ENCODE results near the gene DDIT3. TPM values are rescaled to one million over a fixed set of nuclear protein-coding genes. Genes with fewer than 3 reads are reported as not detected.

The DDIT3 gene
- polyA plus RNA-seq, 1 experiment: 64.9 TPM

DNA sequence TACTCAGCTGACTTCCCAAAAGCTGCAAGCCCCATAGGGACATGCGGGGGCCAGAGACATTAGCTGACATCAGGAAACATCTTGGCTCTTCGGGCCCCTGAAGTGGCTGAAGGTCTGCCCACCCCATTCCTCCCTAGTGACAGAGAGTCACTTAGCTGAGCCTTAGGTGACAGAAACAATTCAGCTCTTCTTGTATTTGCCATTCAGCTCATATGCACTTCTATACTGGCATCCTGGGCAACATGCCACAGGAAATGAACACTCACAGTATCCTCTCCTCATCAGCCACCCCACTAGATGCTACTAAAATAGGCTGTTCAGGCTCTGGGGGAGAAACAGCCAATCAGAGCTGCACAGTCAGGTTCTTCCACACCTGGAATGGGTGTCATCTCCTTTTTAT, 23.3 kb upstream of the DDIT3 start:
- Histone ChIP-seq H3K4me3 (ENCODE audit: low read depth, low read length) (no peak overlapping the region), H3K27me3 (ENCODE audit: control insufficient read depth, insufficient read depth, low read length) (peaks cover 5% of the 10 kb centered on the region), H3K27ac (ENCODE audit: low read depth, low read length) (no peak overlapping the region), H3K9me3 (ENCODE audit: control insufficient read depth, insufficient read depth, low read length) (peaks cover 4% of the 10 kb centered on the region; the same call in 1 of the 2 replicates)
- no peak for DNase-seq (ENCODE audit: low read depth, low spot score)
- CTCF ChIA-PET: no interaction called here
- TF ChIP-seq, protein P1, sequence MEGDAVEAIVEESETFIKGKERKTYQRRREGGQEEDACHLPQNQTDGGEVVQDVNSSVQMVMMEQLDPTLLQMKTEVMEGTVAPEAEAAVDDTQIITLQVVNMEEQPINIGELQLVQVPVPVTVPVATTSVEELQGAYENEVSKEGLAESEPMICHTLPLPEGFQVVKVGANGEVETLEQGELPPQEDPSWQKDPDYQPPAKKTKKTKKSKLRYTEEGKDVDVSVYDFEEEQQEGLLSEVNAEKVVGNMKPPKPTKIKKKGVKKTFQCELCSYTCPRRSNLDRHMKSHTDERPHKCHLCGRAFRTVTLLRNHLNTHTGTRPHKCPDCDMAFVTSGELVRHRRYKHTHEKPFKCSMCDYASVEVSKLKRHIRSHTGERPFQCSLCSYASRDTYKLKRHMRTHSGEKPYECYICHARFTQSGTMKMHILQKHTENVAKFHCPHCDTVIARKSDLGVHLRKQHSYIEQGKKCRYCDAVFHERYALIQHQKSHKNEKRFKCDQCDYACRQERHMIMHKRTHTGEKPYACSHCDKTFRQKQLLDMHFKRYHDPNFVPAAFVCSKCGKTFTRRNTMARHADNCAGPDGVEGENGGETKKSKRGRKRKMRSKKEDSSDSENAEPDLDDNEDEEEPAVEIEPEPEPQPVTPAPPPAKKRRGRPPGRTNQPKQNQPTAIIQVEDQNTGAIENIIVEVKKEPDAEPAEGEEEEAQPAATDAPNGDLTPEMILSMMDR (IDR thresholded peaks at IDR 0.05; ENCODE audit: low read depth, low read length): no peak
- POLR2A ChIA-PET: no interaction called here

DNA sequence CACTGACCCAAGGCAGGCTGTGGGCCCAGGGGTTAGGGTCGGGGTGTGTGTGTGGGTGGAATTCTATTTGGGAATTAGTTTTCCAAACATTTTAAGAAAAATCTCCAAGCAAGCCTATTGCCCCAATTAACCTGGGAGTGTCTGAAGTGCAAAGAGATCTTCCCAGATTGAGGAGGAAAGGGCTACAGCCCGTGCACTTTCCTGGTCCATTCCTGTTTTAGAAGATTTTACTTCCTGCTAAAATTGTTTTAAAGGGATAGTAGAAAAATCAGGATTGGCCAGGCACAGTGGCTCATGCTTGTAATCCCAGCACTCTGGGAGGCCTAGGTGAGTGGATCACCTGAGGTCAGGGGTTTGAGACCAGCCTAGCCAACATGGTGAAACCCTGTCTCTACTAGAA, 21.4 kb upstream of the DDIT3 start:
- Histone ChIP-seq H3K27ac (ENCODE audit: low read depth, low read length) (no peak overlapping the region), H3K9me3 (ENCODE audit: control insufficient read depth, insufficient read depth, low read length) (peaks cover 2% of the 10 kb centered on the region; the same call in 1 of the 2 replicates), H3K4me3 (ENCODE audit: low read depth, low read length) (no peak overlapping the region), H3K27me3 (ENCODE audit: control insufficient read depth, insufficient read depth, low read length) (no peaks in the 10 kb centered on the region)
- no peak for DNase-seq (ENCODE audit: low read depth, low spot score)
- ChIA-PET POLR2A (no interaction called here), CTCF (no interaction called here)
- TF ChIP-seq, protein P1 (IDR thresholded peaks at IDR 0.05; ENCODE audit: low read depth, low read length): no peak

DNA sequence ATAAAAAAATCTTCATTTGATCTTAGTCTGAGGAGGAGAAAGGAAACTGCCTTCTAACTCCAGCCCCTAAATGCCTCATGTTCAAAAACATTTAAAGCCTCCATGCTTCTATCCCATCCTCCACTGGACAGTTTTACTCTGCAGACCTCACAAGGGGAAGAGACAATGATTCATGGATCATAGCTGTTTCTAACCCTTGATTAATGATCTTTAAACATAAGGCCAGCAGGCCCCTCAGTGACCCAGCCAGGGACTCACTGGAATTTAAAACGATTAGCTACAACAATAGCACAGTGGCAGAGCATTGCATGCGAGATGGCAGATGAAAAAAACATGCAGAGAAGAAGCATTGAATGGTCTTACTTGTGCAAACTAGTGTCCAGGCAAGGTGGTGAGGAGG, 20.7 kb upstream of the DDIT3 start:
- POLR2A ChIA-PET: no interaction called here

DNA sequence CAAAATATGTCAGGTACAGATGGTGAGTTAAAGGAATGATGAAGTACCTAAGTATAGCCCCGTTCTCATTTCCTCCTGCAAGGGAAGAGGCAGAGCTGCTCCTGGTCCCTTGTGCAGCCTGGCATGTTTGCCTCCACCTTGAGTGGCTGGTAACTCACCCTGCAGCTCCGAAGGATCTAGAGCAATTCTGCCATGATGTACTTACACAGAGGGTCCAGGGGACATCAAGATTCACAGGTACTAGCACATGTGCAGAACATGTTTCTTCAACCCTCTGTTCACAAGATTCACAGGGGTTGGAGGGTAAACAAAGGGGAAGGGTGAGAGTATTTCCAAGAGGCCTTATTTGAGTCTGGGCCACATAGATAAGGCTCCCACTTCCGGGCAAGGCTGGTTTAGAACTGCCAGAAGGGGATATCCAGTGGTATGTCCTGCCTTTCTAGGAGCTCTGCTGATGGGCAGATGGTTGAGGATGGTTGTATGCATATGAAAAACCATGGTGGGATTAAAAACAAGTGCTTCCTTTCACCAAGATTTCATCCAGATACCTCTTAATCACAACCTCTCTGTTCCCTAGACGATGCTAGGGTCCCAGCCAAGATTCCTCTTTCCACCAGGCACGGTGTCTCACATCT, 18.9 kb upstream of the DDIT3 start:
- Histone ChIP-seq H3K27ac (ENCODE audit: low read depth, low read length) (no peak overlapping the region), H3K4me3 (ENCODE audit: low read depth, low read length) (no peak overlapping the region), H3K27me3 (ENCODE audit: control insufficient read depth, insufficient read depth, low read length) (no peaks in the 10 kb centered on the region), H3K9me3 (ENCODE audit: control insufficient read depth, insufficient read depth, low read length) (no peaks in the 10 kb centered on the region)
- DNase-seq (ENCODE audit: low read depth, low spot score): no peak
- TF ChIP-seq, protein P1 (IDR thresholded peaks at IDR 0.05; ENCODE audit: low read depth, low read length): no peak
- ChIA-PET POLR2A (interaction anchor here (1.2 kb wide), 1 partner anchor 19 kb away, joined by 3 read pairs; the partner anchor contains the start of gene DDIT3), CTCF (no interaction called here)

More for the DNA sequence above, 20.7 kb upstream of the DDIT3 start:
- no peak overlapping the region for H3K4me3 ChIP-seq (ENCODE audit: low read depth, low read length)
- no peaks in the 10 kb centered on the region for H3K9me3 ChIP-seq (ENCODE audit: control insufficient read depth, insufficient read depth, low read length)
- no peaks in the 10 kb centered on the region for H3K27me3 ChIP-seq (ENCODE audit: control insufficient read depth, insufficient read depth, low read length)
- no peak for DNase-seq (ENCODE audit: low read depth, low spot score)
- no peak overlapping the region for H3K27ac ChIP-seq (ENCODE audit: low read depth, low read length)
- CTCF ChIA-PET: no interaction called here
- TF ChIP-seq, protein P1 (IDR thresholded peaks at IDR 0.05; ENCODE audit: low read depth, low read length): no peak

DNA sequence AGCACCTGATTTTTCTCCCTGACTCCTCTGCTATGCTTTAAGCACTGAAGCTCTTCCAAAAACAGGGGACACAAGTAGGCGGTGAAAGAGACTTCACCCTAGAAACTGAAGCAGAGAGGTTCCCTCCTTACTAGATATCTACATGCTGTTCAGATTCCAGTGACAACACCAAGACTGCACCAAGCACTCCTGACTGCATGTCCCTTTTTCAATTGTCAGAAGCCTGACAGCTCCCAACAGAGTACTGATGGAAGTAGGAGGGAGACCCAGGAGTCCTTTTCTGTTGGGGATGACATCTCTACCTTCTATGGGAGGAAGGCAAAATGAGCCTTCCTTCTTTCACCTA, 16.3 kb upstream of the DDIT3 start:
- H3K27me3 ChIP-seq (ENCODE audit: control insufficient read depth, insufficient read depth, low read length): no peaks in the 10 kb centered on the region
- TF ChIP-seq, protein P1 (IDR thresholded peaks at IDR 0.05; ENCODE audit: low read depth, low read length): no peak
- ChIA-PET POLR2A (interaction anchor here (0.7 kb wide), 1 partner anchor 338 kb away, joined by 14 read pairs; no protein-coding TSS in a partner anchor), CTCF (no interaction called here)
- DNase-seq (ENCODE audit: low read depth, low spot score): no peak
- no peak overlapping the region for H3K27ac ChIP-seq (ENCODE audit: low read depth, low read length)
- H3K4me3 ChIP-seq (ENCODE audit: low read depth, low read length): no peak overlapping the region
- H3K9me3 ChIP-seq (ENCODE audit: control insufficient read depth, insufficient read depth, low read length): no peaks in the 10 kb centered on the region
